Upper lobe of left lung (tissue), 4 donors: ENCODE results near the gene HELT.

Source experiments
- CTCF ChIP-seq, 6 experiments: fragments of 450-650 bp in 4 of 6; fragments of 200-600 bp in 2 of 6; sonication (generic) in 2 of 6; IDR thresholded peaks; one replicate each; pipeline ENCODE4 v1.5.1; 2016 to 2019; ENCODE audit warnings: antibody characterized with exemption in 6 of 6
- EP300 ChIP-seq, 4 donors: sonication (generic); formaldehyde crosslinking; IDR thresholded peaks; one replicate each; pipeline ENCODE4 v1.5.1; 2017; ENCODE audit warnings: antibody characterized with exemption in 4 of 4, control low read depth in 2 of 4
- POLR2A ChIP-seq, 4 donors: fragments of 450-650 bp; IDR thresholded peaks; one replicate each; pipeline ENCODE4 v1.5.1; 2016 to 2017; ENCODE audit warnings: antibody characterized with exemption in 4 of 4, mild to moderate bottlenecking in 2 of 4
- POLR2AphosphoS5 ChIP-seq, 2 donors: sonication (generic); formaldehyde crosslinking; IDR thresholded peaks; one replicate each; pipeline ENCODE4 v1.5.1; 2017; ENCODE audit warnings: antibody characterized with exemption in 2 of 2

- TF ChIP-seq POLR2A (IDR thresholded peaks at IDR 0.05) (no peak), CTCF (IDR thresholded peaks at IDR 0.05) (no peak), EP300 (IDR thresholded peaks at IDR 0.05) (no peak), POLR2AphosphoS5 (IDR thresholded peaks at IDR 0.05) (no peak)
Measured at GRCh38 chr4:185062606-185063005, 44.3 kb downstream of the HELT start.
